Epithelial cell of esophagus (primary cell): ENCODE data around the gene NHEJ1.
A peak's percentile ranks its signal among the peaks of the same experiment; 100 is the strongest.

ENCODE experiments used
- DNase-seq: peaks from one replicate; pipeline ENCODE4 v3.0.0; 2010; ENCODE audit warnings: low read depth
- H3K4me3 ChIP-seq: 2 replicates; pipeline ENCODE4 v1.5.1; 2011; ENCODE audit warnings: mild to moderate bottlenecking, low read length, control low read depth
- CTCF ChIP-seq: IDR thresholded peaks from 2 replicates; pipeline ENCODE4 v1.5.1; 2011; ENCODE audit warnings: low read depth, mild to moderate bottlenecking, low read length, control low read depth, inconsistent platforms; ENCODE audit not compliant: insufficient read depth; ENCODE audit errors: missing control alignments

NHEJ1 gene

GRCh38 chr2:219104107-219105035, 56.2 kb downstream of the NHEJ1 start:
- TF ChIP-seq CTCF: peak; percentile 87
- H3K4me3 ChIP-seq: no peak overlapping the region
- peak; percentile 49 for DNase-seq

- no peak for TF ChIP-seq CTCF
- DNase-seq: peak; percentile 70
- no peak overlapping the region for H3K4me3 ChIP-seq
Observed at GRCh38 chr2:219099329-219099728, 61.3 kb downstream of the NHEJ1 start.

- DNase-seq: no peak
- no peak overlapping the region for H3K4me3 ChIP-seq
- no peak for TF ChIP-seq CTCF
Observed at GRCh38 chr2:219095406-219095935, 65.1 kb downstream of the NHEJ1 start.

GRCh38 chr2:219094171-219094570, 66.4 kb downstream of the NHEJ1 start:
- TF ChIP-seq CTCF: no peak
- DNase-seq: no peak
- no peak overlapping the region for H3K4me3 ChIP-seq

- TF ChIP-seq CTCF: no peak
- no peak for DNase-seq
- H3K4me3 ChIP-seq: no peak overlapping the region
Observed at GRCh38 chr2:219090436-219091299, 69.9 kb downstream of the NHEJ1 start.

GRCh38 chr2:219089330-219089729, 71.3 kb downstream of the NHEJ1 start:
- no peak overlapping the region for H3K4me3 ChIP-seq
- no peak for DNase-seq
- TF ChIP-seq CTCF: no peak
